GM18517 (cell line): ENCODE results near the gene PLXNA4.

Experiments
- ATAC-seq: cut with Tn5 transposase; IDR thresholded peaks from one replicate; pipeline ENCODE4 v1.9.1; 2021; ENCODE audit warnings: mild to moderate bottlenecking, moderate library complexity; ENCODE audit not compliant: unreplicated experiment

The PLXNA4 gene

GRCh38 chr7:132225216-132226030, 350.8 kb downstream of the PLXNA4 start:
- no peak for ATAC-seq

- no peak for ATAC-seq
These were observed 354.9 kb downstream of the PLXNA4 start for GRCh38 chr7:132221356-132221755.

GRCh38 chr7:132220060-132220459, 356.2 kb downstream of the PLXNA4 start:
- no peak for ATAC-seq

GRCh38 chr7:132218876-132219275, 357.4 kb downstream of the PLXNA4 start:
- ATAC-seq: no peak

- ATAC-seq: no peak
These were observed 359.3 kb downstream of the PLXNA4 start for GRCh38 chr7:132216847-132217525.

GRCh38 chr7:132214452-132214851, 361.8 kb downstream of the PLXNA4 start:
- no peak for ATAC-seq

- no peak for ATAC-seq
These were observed 362.7 kb downstream of the PLXNA4 start for GRCh38 chr7:132213583-132213982.

- ATAC-seq: no peak
These were observed 364.3 kb downstream of the PLXNA4 start for GRCh38 chr7:132211971-132212370.

- ATAC-seq: no peak
These were observed 365.4 kb downstream of the PLXNA4 start for GRCh38 chr7:132210821-132211220.

- ATAC-seq: no peak
These were observed 368.5 kb downstream of the PLXNA4 start for GRCh38 chr7:132207782-132208181.

- no peak for ATAC-seq
These were observed 369.1 kb downstream of the PLXNA4 start for GRCh38 chr7:132207211-132207610.

GRCh38 chr7:132206594-132206993, 369.7 kb downstream of the PLXNA4 start:
- no peak for ATAC-seq

GRCh38 chr7:132205509-132205908, 370.8 kb downstream of the PLXNA4 start:
- ATAC-seq: no peak

- no peak for ATAC-seq
These were observed 373.2 kb downstream of the PLXNA4 start for GRCh38 chr7:132203021-132203420.

GRCh38 chr7:132202541-132202940, 373.7 kb downstream of the PLXNA4 start:
- ATAC-seq: no peak

- ATAC-seq: no peak
These were observed 376.1 kb downstream of the PLXNA4 start for GRCh38 chr7:132200141-132200540.

GRCh38 chr7:132199626-132200025, 376.6 kb downstream of the PLXNA4 start:
- ATAC-seq: no peak

- ATAC-seq: no peak
These were observed 378.5 kb downstream of the PLXNA4 start for GRCh38 chr7:132197772-132198171.

GRCh38 chr7:132193898-132194297, 382.4 kb downstream of the PLXNA4 start:
- ATAC-seq: no peak

- no peak for ATAC-seq
These were observed 383.5 kb downstream of the PLXNA4 start for GRCh38 chr7:132192809-132193208.

GRCh38 chr7:132191418-132191817, 384.9 kb downstream of the PLXNA4 start:
- ATAC-seq: no peak

- no peak for ATAC-seq
These were observed 385.6 kb downstream of the PLXNA4 start for GRCh38 chr7:132190683-132191082.
